CD14-positive monocyte (primary cell): ENCODE data around the gene PDE1C. TPM values are rescaled to one million over a fixed set of nuclear protein-coding genes. Genes with fewer than 3 reads are reported as not detected.
A peak's percentile ranks its signal among the peaks of the same experiment; 100 is the strongest.

Source experiments
- DNase-seq, 3 donors: peaks; one replicate each; pipeline ENCODE4 v3.0.0-alpha.2; 2011 to 2022
- H2AFZ ChIP-seq: 2 replicates; pipeline ENCODE4 v1.6.0; 2012; ENCODE audit warnings: mild to moderate bottlenecking, low read depth, low read length, inconsistent platforms; ENCODE audit not compliant: insufficient read depth, poor library complexity, severe bottlenecking
- H3K27ac ChIP-seq, 2 donors: 1 replicate in 1 of 2; 2 replicates in 1 of 2; pipeline ENCODE4 v1.5.1; 2012 to 2013; ENCODE audit warnings: low read length in 2 of 2, control low read depth in 1 of 2, inconsistent platforms in 1 of 2, low read depth in 1 of 2, mild to moderate bottlenecking in 1 of 2
- H3K27me3 ChIP-seq, 2 donors: one replicate each; pipeline versions ENCODE4 v1.6.0 to v1.6.1; 2011 to 2013; ENCODE audit warnings: low read length in 2 of 2; ENCODE audit not compliant: control insufficient read depth in 2 of 2, insufficient read depth in 2 of 2
- H3K36me3 ChIP-seq, 2 donors: replicated peaks in 1 of 2; 1 replicate in 1 of 2; 2 replicates in 1 of 2; pipeline versions ENCODE4 v1.5.1 to v1.6.1; 2012 to 2013; ENCODE audit warnings: low read length in 2 of 2, control low read depth in 1 of 2, inconsistent platforms in 1 of 2, mild to moderate bottlenecking in 1 of 2; ENCODE audit not compliant: insufficient read depth in 2 of 2, control insufficient read depth in 1 of 2
- H3K4me1 ChIP-seq, 2 donors: 1 replicate in 1 of 2; 2 replicates in 1 of 2; pipeline versions ENCODE4 v1.5.1 to v1.6.1; 2012 to 2013; ENCODE audit warnings: low read length in 2 of 2, control low read depth in 1 of 2, inconsistent platforms in 1 of 2, mild to moderate bottlenecking in 1 of 2, moderate library complexity in 1 of 2; ENCODE audit not compliant: insufficient read depth in 2 of 2, control insufficient read depth in 1 of 2
- H3K4me2 ChIP-seq: replicated peaks from 2 replicates; pipeline ENCODE3; 2012; ENCODE audit warnings: low read length, moderate library complexity, mild to moderate bottlenecking; ENCODE audit not compliant: poor library complexity, severe bottlenecking; ENCODE audit errors: extremely low read depth
- H3K4me3 ChIP-seq, 3 experiments: fragments of 200-600 bp in 1 of 3; sonication (generic) in 1 of 3; replicated peaks in 1 of 3; 1 replicate in 2 of 3; 2 replicates in 1 of 3; pipeline ENCODE4 v1.5.1; 2011 to 2013; ENCODE audit warnings: low read length in 3 of 3, mild to moderate bottlenecking in 3 of 3, control low read depth in 2 of 3, low read depth in 2 of 3, inconsistent platforms in 1 of 3, moderate library complexity in 1 of 3
- H3K79me2 ChIP-seq: 2 replicates; pipeline ENCODE4 v1.6.0; 2012; ENCODE audit warnings: mild to moderate bottlenecking, control low read depth, inconsistent platforms, low read length, moderate library complexity; ENCODE audit not compliant: insufficient read depth
- H3K9ac ChIP-seq: 2 replicates; pipeline ENCODE4 v1.6.0; 2017; ENCODE audit warnings: low read length, mild to moderate bottlenecking; ENCODE audit not compliant: insufficient read depth, poor library complexity, severe bottlenecking
- H3K9me3 ChIP-seq, 2 donors: replicated peaks in 1 of 2; 1 replicate in 1 of 2; 2 replicates in 1 of 2; pipeline versions ENCODE4 v1.5.1 to v1.6.1; 2012 to 2013; ENCODE audit warnings: low read length in 2 of 2, control low read depth in 1 of 2; ENCODE audit not compliant: control insufficient read depth in 1 of 2, insufficient read depth in 1 of 2
- H4K20me1 ChIP-seq: 2 replicates; pipeline ENCODE4 v1.6.0; 2012; ENCODE audit warnings: mild to moderate bottlenecking, low read length, control low read depth, moderate library complexity; ENCODE audit not compliant: insufficient read depth
- H3K27ac Mint-ChIP-seq, 7 donors: one replicate each; pipeline ENCODE4 v1.8.0; 2020; ENCODE audit warnings: mild to moderate bottlenecking in 7 of 7, mixed read lengths in 7 of 7, moderate library complexity in 6 of 7, inconsistent platforms in 2 of 7
- H3K27me3 Mint-ChIP-seq, 3 donors: one replicate each; pipeline ENCODE4 v1.8.0; 2021 to 2022; ENCODE audit warnings: low read depth in 3 of 3, mild to moderate bottlenecking in 3 of 3, mixed read lengths in 3 of 3, moderate library complexity in 3 of 3, inconsistent platforms in 1 of 3
- H3K36me3 Mint-ChIP-seq, 2 donors: one replicate each; pipeline ENCODE4 v1.8.0; 2020; ENCODE audit warnings: mixed read lengths in 2 of 2, inconsistent platforms in 1 of 2, mild to moderate bottlenecking in 1 of 2
- H3K4me1 Mint-ChIP-seq: one replicate; pipeline ENCODE4 v1.8.0; 2020; ENCODE audit warnings: mild to moderate bottlenecking, mixed read lengths
- H3K4me3 Mint-ChIP-seq, 2 donors: one replicate each; pipeline ENCODE4 v1.8.0; 2020; ENCODE audit warnings: mild to moderate bottlenecking in 2 of 2, mixed read lengths in 2 of 2, moderate library complexity in 1 of 2
- H3K9me3 Mint-ChIP-seq, 7 donors: one replicate each; pipeline ENCODE4 v1.8.0; 2020 to 2022; ENCODE audit warnings: mixed read lengths in 7 of 7, mild to moderate bottlenecking in 6 of 7, moderate library complexity in 6 of 7, inconsistent platforms in 2 of 7
- CTCF ChIP-seq: fragments of 200-600 bp; IDR thresholded peaks from one replicate; pipeline ENCODE4 v1.8.0; 2022; ENCODE audit warnings: antibody characterized with exemption, mild to moderate bottlenecking
- WGBS: methylation state at CpG from one replicate; pipeline ENCODE4 v1.1.5; 2013; ENCODE audit warnings: missing lambda C conversion rate; ENCODE audit not compliant: insufficient coverage; 5-methylcytosine and 5-hydroxymethylcytosine counted together
- intact Hi-C, 2 donors: fragments of 100-400 bp; cut with micrococcal nuclease; formaldehyde crosslinking; loops; one replicate each; pipeline versions ENCODE4 v1.15.0 to v1.15.1; 2023
- polyA plus RNA-seq, 3 donors: library from polyadenylated mRNA; depleted of rRNA in 1 of 3; unstranded in 2 of 3; stranded (reverse) in 1 of 3; fragments of 300-500 nt in 2 of 3; fragments of >200 nt in 1 of 3; fragmentation: Illumina TruSeq in 2 of 3; gene quantifications; 1 replicate in 2 of 3; 2 replicates in 1 of 3; pipeline ENCODE4 v1.2.3, GENCODE V29; 2012 to 2021

The PDE1C gene
- polyA plus RNA-seq, 3 donors = not detected

DNA sequence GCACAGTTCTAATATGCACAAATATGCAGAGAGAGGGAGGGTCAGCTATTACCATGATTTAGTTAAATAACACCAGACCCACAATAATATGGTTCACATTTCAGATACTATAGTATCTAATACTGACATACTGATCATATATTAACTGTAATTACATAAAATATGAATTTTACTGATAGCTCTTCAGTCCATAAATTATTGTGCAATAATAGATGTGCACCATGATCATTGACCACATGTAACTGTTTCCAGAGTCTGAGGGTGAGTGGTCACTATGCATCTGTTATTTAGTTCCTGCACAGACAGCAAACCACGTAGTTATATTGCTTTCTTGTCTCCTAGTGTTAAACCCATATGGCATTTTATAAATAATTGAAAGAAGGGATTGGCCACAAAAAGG, 353.9 kb downstream of the PDE1C start:
- Histone ChIP-seq H3K27ac (no peak overlapping the region), H3K36me3 (no peaks in the 10 kb centered on the region), H3K9me3 (peaks cover 0 to 7% of the 10 kb centered on the region in 2 donors), H3K4me3 (no peak overlapping the region), H3K9ac (no peak overlapping the region), H3K4me2 (no peak overlapping the region), H3K79me2 (no peaks in the 10 kb centered on the region), H3K27me3 (peaks cover 0 to 2% of the 10 kb centered on the region in 2 donors), H3K4me1 (no peaks in the 10 kb centered on the region), H4K20me1 (no peaks in the 10 kb centered on the region), H2AFZ (no peak overlapping the region)
- intact Hi-C loops = no loop called here
- no peaks in the 10 kb centered on the region for H3K36me3 Mint-ChIP-seq
- no peak for DNase-seq
- no CpG with 5 or more reads among the region's 1 CpG for WGBS
- H3K27ac Mint-ChIP-seq = no peak overlapping the region
- no peak for TF ChIP-seq CTCF
- no peak overlapping the region for H3K4me3 Mint-ChIP-seq
- H3K4me1 Mint-ChIP-seq = no peaks in the 10 kb centered on the region
- H3K27me3 Mint-ChIP-seq = peaks cover 1 to 16% (median 4%) of the 10 kb centered on the region in 3 donors
- peaks cover 5 to 17% (median 7%) of the 10 kb centered on the region in 7 donors for H3K9me3 Mint-ChIP-seq

DNA sequence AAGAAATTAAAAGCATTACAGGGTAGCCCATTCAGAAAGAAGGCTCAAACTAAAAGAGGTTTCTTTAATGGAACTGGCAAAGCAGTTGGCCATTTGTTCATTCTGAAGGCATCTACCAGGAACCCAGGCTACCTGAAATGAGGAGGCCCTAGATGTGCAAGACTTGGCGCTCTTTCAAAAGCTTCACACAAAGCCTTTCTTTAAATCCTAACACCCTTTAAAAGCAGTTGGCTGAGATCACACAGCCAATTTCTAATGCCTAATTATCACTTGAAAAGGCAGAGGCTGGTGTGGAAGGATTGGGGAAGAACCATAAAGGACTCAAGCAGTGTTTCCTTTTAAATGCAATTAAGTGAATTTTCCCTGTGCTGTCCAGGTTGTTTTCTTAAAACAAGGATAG, 360.0 kb downstream of the PDE1C start:
- Histone ChIP-seq H2AFZ (no peak overlapping the region), H3K36me3 (no peaks in the 10 kb centered on the region), H3K9ac (no peak overlapping the region), H3K4me1 (no peaks in the 10 kb centered on the region), H3K4me3 (no peak overlapping the region), H3K27me3 (peaks cover 2 to 3% of the 10 kb centered on the region in 2 donors), H3K79me2 (no peaks in the 10 kb centered on the region), H4K20me1 (no peaks in the 10 kb centered on the region), H3K9me3 (peaks cover 0 to 7% of the 10 kb centered on the region in 2 donors), H3K4me2 (no peak overlapping the region), H3K27ac (no peak overlapping the region)
- Mint-ChIP-seq H3K36me3 (no peaks in the 10 kb centered on the region), H3K9me3 (peaks cover 3 to 19% (median 7%) of the 10 kb centered on the region in 7 donors), H3K4me3 (peak overlapping the region in 1 of 2 donors; percentile 35), H3K27ac (no peak overlapping the region), H3K27me3 (peaks cover 6 to 19% (median 7%) of the 10 kb centered on the region in 3 donors), H3K4me1 (no peaks in the 10 kb centered on the region)
- no peak for TF ChIP-seq CTCF
- intact Hi-C loops = no loop called here
- DNase-seq = no peak
- no CpG with 5 or more reads among the region's 1 CpG for WGBS
